IMR-90 (cell line): ENCODE data around the gene HBEGF. TPM values are rescaled to one million over a fixed set of nuclear protein-coding genes. Genes with fewer than 3 reads are reported as not detected.

Experiments used
- ATAC-seq: fragments of 200-7000 bp; cut with Tn5 transposase; 2 replicates; pipeline ENCODE4 v1.9.1; 2020; ENCODE audit warnings: low read depth, mild to moderate bottlenecking, moderate library complexity
- BruUV-seq: library from RNA; stranded (reverse); fragments of 400-500 nt; replicated peaks from 2 replicates; lab custom pipeline; 2021; lab: Mats Ljungman, UMichigan
- CTCF ChIA-PET: fragments of 300-600 bp; formaldehyde crosslinking; extraction: SDS; loops from one replicate; lab custom pipeline; 2021; ENCODE audit warnings: antibody characterized with exemption; lab: Yijun Ruan, JAX
- POLR2A ChIA-PET: fragments of 300-600 bp; sonication (Branson Sonifier 250); formaldehyde crosslinking; loops from one replicate; lab custom pipeline; 2022; ENCODE audit warnings: antibody characterized with exemption; ENCODE audit not compliant: unreplicated experiment; lab: Charles Lee
- DNase-seq: peaks from one replicate; pipeline ENCODE4 v3.0.0; 2013
- H2AFZ ChIP-seq: replicated peaks from 2 replicates; pipeline ENCODE3; 2013; ENCODE audit warnings: low read length, mild to moderate bottlenecking; ENCODE audit not compliant: poor library complexity
- H2AK5ac ChIP-seq: 2 replicates; pipeline ENCODE4 v1.6.1; 2013; ENCODE audit warnings: low read depth, low read length, inconsistent platforms
- H2AK9ac ChIP-seq: replicated peaks from 2 replicates; pipeline ENCODE3; 2013; ENCODE audit warnings: mild to moderate bottlenecking, low read depth, low read length, moderate library complexity; ENCODE audit not compliant: poor library complexity
- H2BK120ac ChIP-seq: 2 replicates; pipeline ENCODE4 v1.6.1; 2013; ENCODE audit warnings: low read depth, low read length, inconsistent platforms
- H2BK15ac ChIP-seq: 3 replicates; pipeline ENCODE4 v1.6.1; 2013; ENCODE audit warnings: low read depth, low read length, inconsistent platforms
- H2BK20ac ChIP-seq: 2 replicates; pipeline ENCODE4 v1.6.1; 2013; ENCODE audit warnings: low read depth, mild to moderate bottlenecking, inconsistent platforms, low read length, moderate library complexity
- H2BK5ac ChIP-seq: 2 replicates; pipeline ENCODE4 v1.6.1; 2013; ENCODE audit warnings: mild to moderate bottlenecking, low read depth, low read length, inconsistent platforms; ENCODE audit not compliant: poor library complexity, severe bottlenecking
- H3K14ac ChIP-seq: replicated peaks from 2 replicates; pipeline ENCODE4 v1.6.1; 2013; ENCODE audit warnings: low read depth, low read length, inconsistent platforms
- H3K18ac ChIP-seq: 2 replicates; pipeline ENCODE4 v1.6.1; 2013; ENCODE audit warnings: low read depth, low read length, control low read depth
- H3K23ac ChIP-seq: 2 replicates; pipeline ENCODE4 v1.6.1; 2013; ENCODE audit warnings: low read depth, low read length, inconsistent platforms
- H3K27ac ChIP-seq: 2 replicates; pipeline ENCODE4 v1.5.1; 2013; ENCODE audit warnings: mild to moderate bottlenecking, control low read depth, low read length; ENCODE audit not compliant: insufficient read depth
- H3K27me3 ChIP-seq: 2 replicates; pipeline ENCODE4 v1.6.1; 2013; ENCODE audit warnings: low read length; ENCODE audit not compliant: control insufficient read depth, insufficient read depth
- H3K36me3 ChIP-seq: 2 replicates; pipeline ENCODE4 v1.6.1; 2013; ENCODE audit warnings: low read length, mixed read lengths; ENCODE audit not compliant: control insufficient read depth, insufficient read depth
- H3K4ac ChIP-seq: 2 replicates; pipeline ENCODE4 v1.6.1; 2013; ENCODE audit warnings: low read depth, low read length, inconsistent platforms
- H3K4me1 ChIP-seq: 2 replicates; pipeline ENCODE4 v1.6.1; 2013; ENCODE audit warnings: low read length, mixed read lengths; ENCODE audit not compliant: control insufficient read depth, insufficient read depth
- H3K4me2 ChIP-seq: 2 replicates; pipeline ENCODE4 v1.6.1; 2013; ENCODE audit warnings: low read depth, mild to moderate bottlenecking, control low read depth, low read length, moderate library complexity
- H3K4me3 ChIP-seq: 2 replicates; pipeline ENCODE4 v1.5.1; 2013; ENCODE audit warnings: low read depth, mild to moderate bottlenecking, control low read depth, low read length, moderate library complexity; ENCODE audit not compliant: insufficient read depth
- H3K56ac ChIP-seq: 2 replicates; pipeline ENCODE4 v1.6.1; 2013; ENCODE audit warnings: low read length, inconsistent platforms; ENCODE audit not compliant: insufficient read depth; ENCODE audit errors: extremely low read depth
- H3K79me1 ChIP-seq, 2 experiments: 2 replicates each; pipeline ENCODE4 v1.6.1; 2013; ENCODE audit warnings: low read length in 2 of 2, inconsistent platforms in 1 of 2, low read depth in 1 of 2
- H3K9ac ChIP-seq: 2 replicates; pipeline ENCODE4 v1.6.1; 2013; ENCODE audit warnings: low read depth, low read length, control low read depth
- H3K9me1 ChIP-seq: 2 replicates; pipeline ENCODE4 v1.6.1; 2013; ENCODE audit warnings: low read length, inconsistent platforms; ENCODE audit not compliant: insufficient read depth
- H3K9me3 ChIP-seq: 2 replicates; pipeline ENCODE4 v1.6.1; 2013; ENCODE audit warnings: low read length; ENCODE audit not compliant: control insufficient read depth, insufficient read depth
- H4K20me1 ChIP-seq: 2 replicates; pipeline ENCODE4 v1.6.1; 2013; ENCODE audit warnings: low read length, inconsistent platforms; ENCODE audit not compliant: insufficient read depth
- H4K5ac ChIP-seq: 2 replicates; pipeline ENCODE4 v1.6.1; 2013; ENCODE audit warnings: mild to moderate bottlenecking, low read depth, low read length, control low read depth
- H4K8ac ChIP-seq, 2 experiments: 2 replicates each; pipeline ENCODE4 v1.6.1; 2013; ENCODE audit warnings: low read depth in 2 of 2, low read length in 2 of 2, control low read depth in 1 of 2, inconsistent platforms in 1 of 2
- H4K91ac ChIP-seq: 2 replicates; pipeline ENCODE4 v1.6.1; 2013; ENCODE audit warnings: low read depth, low read length, inconsistent platforms; ENCODE audit not compliant: insufficient read depth
- BHLHE40 ChIP-seq: fragments of 150-350 bp; IDR thresholded peaks from 2 replicates; pipeline ENCODE4 v1.6.1; 2016; ENCODE audit warnings: mild to moderate bottlenecking, low read depth, low read length
- CEBPB ChIP-seq: IDR thresholded peaks from 2 replicates; pipeline ENCODE4 v1.6.1; 2012; ENCODE audit warnings: low read depth, low read length, improper control_type of control experiment
- CHD1 ChIP-seq: IDR thresholded peaks from 2 replicates; pipeline ENCODE4 v1.6.1; 2012; ENCODE audit warnings: low read depth, low read length, improper control_type of control experiment
- FOS ChIP-seq: fragments of 150-350 bp; IDR thresholded peaks from 2 replicates; pipeline ENCODE4 v1.6.1; 2016; ENCODE audit warnings: low read depth, low read length
- MAFK ChIP-seq: IDR thresholded peaks from 2 replicates; pipeline ENCODE4 v1.6.1; 2012; ENCODE audit warnings: low read depth, low read length, improper control_type of control experiment
- MAZ ChIP-seq: IDR thresholded peaks from 2 replicates; pipeline ENCODE4 v1.6.1; 2012; ENCODE audit warnings: low read depth, mild to moderate bottlenecking, low read length, improper control_type of control experiment, moderate library complexity, borderline replicate concordance
- MXI1 ChIP-seq: IDR thresholded peaks from 2 replicates; pipeline ENCODE4 v1.6.1; 2012; ENCODE audit warnings: low read depth, mild to moderate bottlenecking, low read length, moderate library complexity, borderline replicate concordance
- NFE2L2 ChIP-seq: fragments of 150-350 bp; IDR thresholded peaks from 2 replicates; pipeline ENCODE4 v1.6.1; 2016; ENCODE audit warnings: low read depth, mild to moderate bottlenecking, low read length
- POLR2A ChIP-seq: IDR thresholded peaks from 2 replicates; pipeline ENCODE4 v1.6.1; 2012; ENCODE audit warnings: mild to moderate bottlenecking, low read depth, low read length
- RAD21 ChIP-seq: IDR thresholded peaks from 2 replicates; pipeline ENCODE4 v1.6.1; 2012; ENCODE audit warnings: low read length, improper control_type of control experiment
- RCOR1 ChIP-seq: IDR thresholded peaks from 2 replicates; pipeline ENCODE4 v1.6.1; 2012; ENCODE audit warnings: mild to moderate bottlenecking, low read length, improper control_type of control experiment; ENCODE audit not compliant: insufficient replicate concordance
- RFX5 ChIP-seq: IDR thresholded peaks from 2 replicates; pipeline ENCODE4 v1.8.0; 2012; ENCODE audit warnings: low read depth, mild to moderate bottlenecking, low read length, moderate library complexity
- SMC3 ChIP-seq: fragments of 150-350 bp; IDR thresholded peaks from 2 replicates; pipeline ENCODE4 v1.6.1; 2016; ENCODE audit warnings: low read depth, mild to moderate bottlenecking, antibody characterized with exemption, low read length, moderate library complexity
- WGBS, 2 experiments: methylation state at CpG; one replicate each; pipeline versions ENCODE4 v1.1.5 to v1.1.7; 2013; ENCODE audit warnings: missing lambda C conversion rate in 2 of 2; ENCODE audit not compliant: insufficient read length in 1 of 2; ENCODE audit errors: extremely low coverage in 2 of 2; 5-methylcytosine and 5-hydroxymethylcytosine counted together
- dilution Hi-C: fragments of 300-500 bp; cut with HindIII; formaldehyde crosslinking; loops from one replicate; pipeline ENCODE4 v1.14.3; 2018; ENCODE audit warnings: low sequenced_read_pairs; ENCODE audit not compliant: unreplicated experiment
- in situ Hi-C: fragments of 300-500 bp; cut with MboI; formaldehyde crosslinking; loops from 3 replicates; pipeline ENCODE4 v1.14.3; 2019; ENCODE audit warnings: low sequenced_read_pairs, inconsistent platforms, mixed read lengths
- intact Hi-C: fragments of 100-400 bp; cut with micrococcal nuclease; formaldehyde crosslinking; loops from 2 replicates; pipeline ENCODE4 v1.10.0; 2022
- polyA plus RNA-seq, 3 experiments: library from polyadenylated mRNA; depleted of rRNA; stranded (reverse); fragments of >200 nt; gene quantifications; 2 replicates each; pipeline ENCODE4 v1.2.3, GENCODE V29; 2012; ENCODE audit warnings: low replicate concordance in 1 of 3
- total RNA-seq: library from RNA; depleted of rRNA; stranded (reverse); fragments of >200 nt; gene quantifications from 2 replicates; pipeline ENCODE4 v1.2.3, GENCODE V29; 2012
- TF ChIP-seq, protein P1 (sequence below): conservative IDR thresholded peaks from 2 replicates; pipeline ENCODE4 v1.5.1; 2012; ENCODE audit warnings: mild to moderate bottlenecking, low read depth, low read length, improper control_type of control experiment
- TF ChIP-seq, protein P2 (sequence below): fragments of 150-350 bp; IDR thresholded peaks from 2 replicates; pipeline ENCODE4 v1.6.1; 2017; ENCODE audit warnings: mild to moderate bottlenecking, antibody characterized with exemption, low read length, low read depth
- TF ChIP-seq, protein P3 (sequence below): fragments of 150-350 bp; IDR thresholded peaks from 2 replicates; pipeline ENCODE4 v1.6.1; 2016; ENCODE audit warnings: low read depth, mild to moderate bottlenecking, low read length, moderate library complexity, borderline replicate concordance

The HBEGF gene
- total and polyA plus RNA-seq, 2 of the 4 experiments (the other 2 are of a cell fraction) = 18.8 to 36.1 TPM

DNA sequence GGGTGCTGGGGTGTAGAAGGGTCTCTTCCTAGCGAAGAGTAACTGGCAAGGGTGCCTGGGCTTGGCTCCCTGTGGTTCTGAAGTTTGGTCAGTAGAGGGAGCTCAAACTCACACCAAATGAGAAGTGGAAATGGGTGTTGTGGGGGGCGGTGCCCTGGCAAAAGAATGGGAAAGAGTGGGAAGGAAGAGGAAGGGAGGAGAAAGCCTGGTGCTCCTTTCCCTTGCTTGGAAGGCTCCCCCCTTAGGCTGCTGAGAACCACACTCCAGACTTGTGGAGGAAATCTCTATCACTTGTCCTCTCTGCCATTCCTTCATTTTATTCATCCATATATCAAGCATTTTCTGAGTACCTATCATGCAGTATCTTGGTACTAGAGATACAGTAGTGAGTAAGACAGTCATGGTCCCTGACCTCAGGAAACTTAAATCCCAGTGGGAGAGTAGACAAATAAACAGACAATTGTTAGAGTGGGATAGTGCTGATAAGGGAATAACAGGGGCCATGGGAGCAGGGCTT lies 26.6 kb upstream of the HBEGF start:
- Histone ChIP-seq H4K91ac (no peak overlapping the region), H2AK5ac (no peak overlapping the region), H3K4me2 (peak overlapping the region; percentile 23; the same call in 1 of the 2 replicates), H4K20me1 (no peaks in the 10 kb centered on the region), H3K14ac (no peak overlapping the region), H3K56ac (no peak overlapping the region), H2AK9ac (no peak overlapping the region), H4K8ac (peak overlapping the region; percentile 2 to 60; a peak in 2 of 4 replicates), H3K9me3 (no peaks in the 10 kb centered on the region), H3K36me3 (no peaks in the 10 kb centered on the region), H3K18ac (no peak overlapping the region), H2BK20ac (no peak overlapping the region), H3K27ac (no peak overlapping the region), H3K79me1 (no peaks in the 10 kb centered on the region), H3K9me1 (no peaks in the 10 kb centered on the region), H3K9ac (no peak overlapping the region), H2BK5ac (no peak overlapping the region), H2BK120ac (no peak overlapping the region), H3K4me1 (no peaks in the 10 kb centered on the region), H2AFZ (peak overlapping the region; percentile 84), H2BK15ac (no peak overlapping the region), H3K4me3 (no peak overlapping the region), H4K5ac (no peak overlapping the region), H3K23ac (no peak overlapping the region), H3K4ac (no peak overlapping the region), H3K27me3 (peaks cover 2% of the 10 kb centered on the region; the same call in 1 of the 2 replicates)
- ATAC-seq = peak; percentile 99
- peak; percentile 69 for DNase-seq
- no CpG with 5 or more reads among the region's 2 CpGs for WGBS, 2 experiments
- dilution Hi-C loops (no loop called here), intact Hi-C loops (loop anchor here (1.0 to 2.0 kb wide), 2 partner anchors 262 to 347 kb away; no protein-coding TSS in a partner anchor), in situ Hi-C loops (loop anchor here (25.0 kb wide), 1 partner anchor 586 kb away; the partner anchor contains the start of gene PSD2)
- BruUV-seq = no TSS peak
- ChIA-PET POLR2A (no interaction called here), CTCF (interaction anchor here (0.5 to 2.4 kb wide), 7 partner anchors 9 to 260 kb away, joined by 3 to 13 read pairs (median 5); partner anchors contain the start of genes CD14 and SLC4A9)
- TF ChIP-seq MAZ = peak; percentile 51; the same call in 1 of the 2 replicates
- no peak for TF ChIP-seq BHLHE40
- TF ChIP-seq POLR2A = no peak
- TF ChIP-seq RFX5 = no peak
- TF ChIP-seq MAFK = no peak
- peak; percentile 55 for TF ChIP-seq SMC3
- TF ChIP-seq CHD1 = no peak
- no peak for TF ChIP-seq NFE2L2
- TF ChIP-seq, protein P1, sequence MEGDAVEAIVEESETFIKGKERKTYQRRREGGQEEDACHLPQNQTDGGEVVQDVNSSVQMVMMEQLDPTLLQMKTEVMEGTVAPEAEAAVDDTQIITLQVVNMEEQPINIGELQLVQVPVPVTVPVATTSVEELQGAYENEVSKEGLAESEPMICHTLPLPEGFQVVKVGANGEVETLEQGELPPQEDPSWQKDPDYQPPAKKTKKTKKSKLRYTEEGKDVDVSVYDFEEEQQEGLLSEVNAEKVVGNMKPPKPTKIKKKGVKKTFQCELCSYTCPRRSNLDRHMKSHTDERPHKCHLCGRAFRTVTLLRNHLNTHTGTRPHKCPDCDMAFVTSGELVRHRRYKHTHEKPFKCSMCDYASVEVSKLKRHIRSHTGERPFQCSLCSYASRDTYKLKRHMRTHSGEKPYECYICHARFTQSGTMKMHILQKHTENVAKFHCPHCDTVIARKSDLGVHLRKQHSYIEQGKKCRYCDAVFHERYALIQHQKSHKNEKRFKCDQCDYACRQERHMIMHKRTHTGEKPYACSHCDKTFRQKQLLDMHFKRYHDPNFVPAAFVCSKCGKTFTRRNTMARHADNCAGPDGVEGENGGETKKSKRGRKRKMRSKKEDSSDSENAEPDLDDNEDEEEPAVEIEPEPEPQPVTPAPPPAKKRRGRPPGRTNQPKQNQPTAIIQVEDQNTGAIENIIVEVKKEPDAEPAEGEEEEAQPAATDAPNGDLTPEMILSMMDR = peak; percentile 65
- TF ChIP-seq CEBPB = no peak
- no peak for TF ChIP-seq RCOR1
- no peak for TF ChIP-seq FOS
- TF ChIP-seq, protein P2, sequence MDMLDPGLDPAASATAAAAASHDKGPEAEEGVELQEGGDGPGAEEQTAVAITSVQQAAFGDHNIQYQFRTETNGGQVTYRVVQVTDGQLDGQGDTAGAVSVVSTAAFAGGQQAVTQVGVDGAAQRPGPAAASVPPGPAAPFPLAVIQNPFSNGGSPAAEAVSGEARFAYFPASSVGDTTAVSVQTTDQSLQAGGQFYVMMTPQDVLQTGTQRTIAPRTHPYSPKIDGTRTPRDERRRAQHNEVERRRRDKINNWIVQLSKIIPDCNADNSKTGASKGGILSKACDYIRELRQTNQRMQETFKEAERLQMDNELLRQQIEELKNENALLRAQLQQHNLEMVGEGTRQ = no peak
- no peak for TF ChIP-seq MXI1
- peak; percentile 72 for TF ChIP-seq RAD21
- TF ChIP-seq, protein P3, sequence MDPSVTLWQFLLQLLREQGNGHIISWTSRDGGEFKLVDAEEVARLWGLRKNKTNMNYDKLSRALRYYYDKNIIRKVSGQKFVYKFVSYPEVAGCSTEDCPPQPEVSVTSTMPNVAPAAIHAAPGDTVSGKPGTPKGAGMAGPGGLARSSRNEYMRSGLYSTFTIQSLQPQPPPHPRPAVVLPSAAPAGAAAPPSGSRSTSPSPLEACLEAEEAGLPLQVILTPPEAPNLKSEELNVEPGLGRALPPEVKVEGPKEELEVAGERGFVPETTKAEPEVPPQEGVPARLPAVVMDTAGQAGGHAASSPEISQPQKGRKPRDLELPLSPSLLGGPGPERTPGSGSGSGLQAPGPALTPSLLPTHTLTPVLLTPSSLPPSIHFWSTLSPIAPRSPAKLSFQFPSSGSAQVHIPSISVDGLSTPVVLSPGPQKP = no peak
